GM12874 (cell line): ENCODE measurements around the gene MRPL32.

Experiments
- CTCF ChIP-seq: IDR thresholded peaks from 2 replicates; pipeline ENCODE4 v1.5.1; 2011; ENCODE audit warnings: low read depth, mild to moderate bottlenecking, control low read depth, low read length, moderate library complexity; ENCODE audit not compliant: insufficient read depth

MRPL32 gene

GRCh38 chr7:42945821-42946626 lies 13.8 kb downstream of the MRPL32 start:
- no peak for TF ChIP-seq CTCF

GRCh38 chr7:42946627-42946950 lies 14.4 kb downstream of the MRPL32 start:
- no peak for TF ChIP-seq CTCF

GRCh38 chr7:42947521-42947920 lies 15.3 kb downstream of the MRPL32 start:
- no peak for TF ChIP-seq CTCF

- no peak for TF ChIP-seq CTCF
Observed at GRCh38 chr7:42950417-42950816, 18.2 kb downstream of the MRPL32 start.

GRCh38 chr7:42952328-42952727 lies 20.2 kb downstream of the MRPL32 start:
- TF ChIP-seq CTCF: no peak

- no peak for TF ChIP-seq CTCF
Observed at GRCh38 chr7:42953994-42954393, 21.8 kb downstream of the MRPL32 start.

GRCh38 chr7:42956062-42956461 lies 23.9 kb downstream of the MRPL32 start:
- TF ChIP-seq CTCF: no peak
